ENCODE results near the gene IGF2BP1. TPM values are rescaled to one million over a fixed set of nuclear protein-coding genes. Genes with fewer than 3 reads are reported as not detected.

Gene IGF2BP1
- total RNA-seq, 1 donor from 2014 or later = not detected

DNA sequence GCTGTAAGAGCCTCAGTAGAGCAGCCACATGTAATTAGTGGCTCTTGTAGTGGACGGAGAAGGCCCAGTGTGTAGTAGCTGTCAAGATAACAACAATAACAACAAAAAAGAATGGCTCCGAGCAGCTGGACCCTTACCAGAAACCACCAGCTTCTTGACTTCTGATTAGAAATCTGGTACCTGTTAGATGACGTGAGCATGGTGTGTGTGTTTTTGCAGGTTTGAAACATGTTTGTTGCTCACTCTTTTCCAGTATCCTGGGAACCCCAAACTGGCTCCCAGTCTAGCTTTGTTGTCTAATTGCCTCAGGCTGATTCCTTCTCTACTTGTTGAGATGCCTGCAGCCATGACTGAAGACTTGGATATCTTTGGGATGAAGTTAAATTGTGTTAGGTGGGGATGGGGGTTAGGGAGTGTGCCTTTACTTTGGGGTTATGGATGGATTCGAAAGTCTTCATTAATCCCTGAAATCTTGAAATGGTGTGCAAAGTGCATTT lies 21.0 kb downstream of the IGF2BP1 start:
- Histone ChIP-seq H3K36me3 (no peaks in the 10 kb centered on the region), H3K27ac (no peak overlapping the region), H3K4me1 (no peaks in the 10 kb centered on the region), H3K4me3 (no peak overlapping the region), H3K9me3 (no peaks in the 10 kb centered on the region), H3K27me3 (ENCODE audit: low read depth) (peaks cover 46% of the 10 kb centered on the region)
- no peak for DNase-seq
- TF ChIP-seq, protein P1, sequence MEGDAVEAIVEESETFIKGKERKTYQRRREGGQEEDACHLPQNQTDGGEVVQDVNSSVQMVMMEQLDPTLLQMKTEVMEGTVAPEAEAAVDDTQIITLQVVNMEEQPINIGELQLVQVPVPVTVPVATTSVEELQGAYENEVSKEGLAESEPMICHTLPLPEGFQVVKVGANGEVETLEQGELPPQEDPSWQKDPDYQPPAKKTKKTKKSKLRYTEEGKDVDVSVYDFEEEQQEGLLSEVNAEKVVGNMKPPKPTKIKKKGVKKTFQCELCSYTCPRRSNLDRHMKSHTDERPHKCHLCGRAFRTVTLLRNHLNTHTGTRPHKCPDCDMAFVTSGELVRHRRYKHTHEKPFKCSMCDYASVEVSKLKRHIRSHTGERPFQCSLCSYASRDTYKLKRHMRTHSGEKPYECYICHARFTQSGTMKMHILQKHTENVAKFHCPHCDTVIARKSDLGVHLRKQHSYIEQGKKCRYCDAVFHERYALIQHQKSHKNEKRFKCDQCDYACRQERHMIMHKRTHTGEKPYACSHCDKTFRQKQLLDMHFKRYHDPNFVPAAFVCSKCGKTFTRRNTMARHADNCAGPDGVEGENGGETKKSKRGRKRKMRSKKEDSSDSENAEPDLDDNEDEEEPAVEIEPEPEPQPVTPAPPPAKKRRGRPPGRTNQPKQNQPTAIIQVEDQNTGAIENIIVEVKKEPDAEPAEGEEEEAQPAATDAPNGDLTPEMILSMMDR (IDR thresholded peaks at IDR 0.05) = no peak
- intact Hi-C loops (cut with DNase I) = no loop called here
- ATAC-seq = no peak

DNA sequence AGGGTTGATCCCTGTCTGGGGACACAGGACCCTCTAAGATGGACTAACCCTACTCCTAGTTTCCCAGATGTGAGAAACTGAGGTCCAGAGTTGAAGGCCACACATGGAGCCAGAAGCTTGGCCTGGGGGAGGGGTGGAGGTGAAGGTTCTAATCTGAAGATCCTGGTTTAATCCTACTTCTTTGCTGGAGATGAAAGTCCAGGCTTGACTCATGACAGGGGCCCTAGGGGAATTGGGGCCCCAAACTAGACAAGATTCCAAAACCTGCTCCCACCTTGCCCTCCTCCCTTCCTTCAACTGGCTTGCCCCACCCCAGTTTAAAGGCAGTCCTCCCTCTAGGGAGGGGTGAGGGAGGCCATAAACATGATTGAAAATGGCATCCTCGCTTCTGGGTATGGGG lies 21.6 kb downstream of the IGF2BP1 start:
- DNase-seq = no peak
- no peaks in the 10 kb centered on the region for H3K9me3 ChIP-seq
- H3K27me3 ChIP-seq (ENCODE audit: low read depth) = peaks cover 40% of the 10 kb centered on the region
- H3K27ac ChIP-seq = no peak overlapping the region
- H3K4me1 ChIP-seq = no peaks in the 10 kb centered on the region
- intact Hi-C loops (cut with DNase I) = no loop called here
- no peaks in the 10 kb centered on the region for H3K36me3 ChIP-seq
- no peak overlapping the region for H3K4me3 ChIP-seq
- TF ChIP-seq, protein P1 (IDR thresholded peaks at IDR 0.05) = no peak
- no peak for ATAC-seq

DNA sequence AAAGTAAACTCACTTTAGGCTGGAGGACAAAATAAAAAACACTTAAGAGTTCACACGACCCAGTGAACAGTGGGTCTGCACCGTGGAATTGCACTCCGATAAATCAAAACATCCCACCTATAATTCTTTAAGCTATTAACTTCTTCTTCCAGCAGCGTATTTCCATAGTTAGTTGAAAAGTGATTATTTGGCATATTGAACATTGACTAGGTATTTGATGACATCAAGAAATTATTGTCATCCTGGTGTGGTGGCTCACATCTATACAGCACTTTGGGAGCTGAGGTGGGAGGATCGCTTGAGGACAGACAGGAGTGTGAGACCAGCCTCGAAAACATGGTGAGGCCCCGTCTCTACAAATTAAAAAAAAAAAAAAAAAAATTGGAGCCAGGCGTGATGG lies 23.4 kb downstream of the IGF2BP1 start:
- Histone ChIP-seq H3K27ac (no peak overlapping the region), H3K36me3 (no peaks in the 10 kb centered on the region), H3K4me1 (no peaks in the 10 kb centered on the region), H3K9me3 (no peaks in the 10 kb centered on the region), H3K4me3 (no peak overlapping the region), H3K27me3 (ENCODE audit: low read depth) (peaks cover 22% of the 10 kb centered on the region)
- DNase-seq (no peak), ATAC-seq (no peak)
- TF ChIP-seq, protein P1 (IDR thresholded peaks at IDR 0.05) = no peak
- intact Hi-C loops (cut with DNase I) = no loop called here

DNA sequence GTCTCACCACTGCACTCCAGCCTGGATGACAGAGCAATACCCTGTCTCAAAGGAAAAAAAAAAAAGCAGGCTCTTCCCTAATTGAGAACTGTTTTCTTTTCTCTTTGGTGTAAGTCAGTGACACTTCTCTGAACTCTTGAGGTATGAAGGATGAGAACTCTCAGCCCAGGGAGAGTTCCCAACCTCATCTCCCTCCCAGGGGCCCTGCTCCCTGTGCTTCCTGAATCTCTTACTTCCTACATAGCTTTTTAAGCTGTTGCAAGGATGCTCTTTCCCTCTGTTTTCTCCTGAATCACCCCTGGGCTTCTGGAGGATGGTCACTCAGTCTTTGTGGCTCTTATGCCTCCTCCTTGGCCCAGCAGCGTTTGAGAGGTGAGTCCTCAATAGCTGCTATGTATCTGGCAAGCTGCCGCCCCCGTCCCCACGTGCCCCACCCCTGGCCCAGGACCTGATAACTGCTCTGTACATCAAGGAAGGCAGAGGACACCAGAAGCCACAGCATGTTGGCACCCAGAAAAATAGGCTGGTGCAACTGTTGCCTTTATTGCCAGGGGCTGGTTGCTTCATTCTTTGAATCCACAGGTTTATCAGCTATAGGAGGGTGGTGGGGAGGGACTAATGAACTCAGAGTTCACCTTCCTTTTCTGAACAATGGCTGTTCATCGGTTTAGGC lies 24.0 kb downstream of the IGF2BP1 start:
- TF ChIP-seq, protein P1 (IDR thresholded peaks at IDR 0.05) = no peak
- Histone ChIP-seq H3K4me3 (no peak overlapping the region), H3K36me3 (no peaks in the 10 kb centered on the region), H3K27me3 (ENCODE audit: low read depth) (peaks cover 16% of the 10 kb centered on the region), H3K4me1 (no peaks in the 10 kb centered on the region), H3K9me3 (no peaks in the 10 kb centered on the region), H3K27ac (no peak overlapping the region)
- no peak for ATAC-seq
- intact Hi-C loops (cut with DNase I) = no loop called here
- no peak for DNase-seq

DNA sequence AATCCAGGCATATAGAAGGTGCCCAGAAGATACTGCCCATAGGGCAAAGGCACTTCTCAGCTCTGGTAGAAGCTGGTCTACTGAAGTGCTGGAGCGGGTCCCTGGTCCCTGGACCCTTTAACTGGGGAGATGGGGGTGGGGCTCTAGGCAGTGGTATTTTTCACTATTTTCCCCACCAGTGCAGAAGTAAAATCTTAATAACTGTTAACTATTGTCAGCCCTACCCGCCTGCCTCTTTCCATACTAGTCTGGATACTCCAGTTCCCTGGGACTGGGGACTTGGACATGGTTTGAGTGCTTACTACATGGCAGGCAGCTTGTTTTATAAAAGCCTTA lies 24.6 kb downstream of the IGF2BP1 start:
- intact Hi-C loops (cut with DNase I) = no loop called here
- H3K27me3 ChIP-seq (ENCODE audit: low read depth) = peaks cover 13% of the 10 kb centered on the region

More for the DNA sequence above, 24.6 kb downstream of the IGF2BP1 start:
- Histone ChIP-seq H3K4me3 (no peak overlapping the region), H3K36me3 (no peaks in the 10 kb centered on the region), H3K4me1 (no peaks in the 10 kb centered on the region), H3K9me3 (no peaks in the 10 kb centered on the region), H3K27ac (no peak overlapping the region)
- no peak for DNase-seq
- TF ChIP-seq, protein P1 (IDR thresholded peaks at IDR 0.05) = no peak
- no peak for ATAC-seq

Measured in lower lobe of right lung (tissue), 2 donors.